ENCODE data around the gene ZNF536. TPM values are rescaled to one million over a fixed set of nuclear protein-coding genes. Genes with fewer than 3 reads are reported as not detected.

Gene ZNF536
- total and polyA plus RNA-seq, 3 donors from 2014 or later = 6.6 to 57.6 (median 35.1) TPM

DNA sequence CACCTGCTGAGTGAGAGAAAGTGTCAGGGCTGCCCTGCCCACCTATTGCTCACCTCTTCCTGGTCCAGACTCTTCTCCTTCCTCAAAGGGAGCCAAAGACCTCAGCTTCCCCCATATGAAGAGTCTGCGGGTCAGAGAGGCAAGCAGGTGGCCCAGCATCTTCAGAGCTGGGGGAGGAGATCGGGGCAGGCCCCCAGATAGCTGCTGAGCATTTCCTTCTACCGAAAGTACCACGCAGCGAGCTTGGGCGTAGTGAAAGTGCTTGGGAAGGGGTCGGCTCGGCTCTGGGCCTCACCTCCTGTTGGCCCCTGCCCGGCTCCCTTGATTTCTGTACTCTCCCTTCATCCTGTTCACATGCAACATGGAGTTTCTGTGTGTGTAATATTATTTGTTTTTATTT, 12.2 kb upstream of the ZNF536 start:
- TF ChIP-seq, protein P1, sequence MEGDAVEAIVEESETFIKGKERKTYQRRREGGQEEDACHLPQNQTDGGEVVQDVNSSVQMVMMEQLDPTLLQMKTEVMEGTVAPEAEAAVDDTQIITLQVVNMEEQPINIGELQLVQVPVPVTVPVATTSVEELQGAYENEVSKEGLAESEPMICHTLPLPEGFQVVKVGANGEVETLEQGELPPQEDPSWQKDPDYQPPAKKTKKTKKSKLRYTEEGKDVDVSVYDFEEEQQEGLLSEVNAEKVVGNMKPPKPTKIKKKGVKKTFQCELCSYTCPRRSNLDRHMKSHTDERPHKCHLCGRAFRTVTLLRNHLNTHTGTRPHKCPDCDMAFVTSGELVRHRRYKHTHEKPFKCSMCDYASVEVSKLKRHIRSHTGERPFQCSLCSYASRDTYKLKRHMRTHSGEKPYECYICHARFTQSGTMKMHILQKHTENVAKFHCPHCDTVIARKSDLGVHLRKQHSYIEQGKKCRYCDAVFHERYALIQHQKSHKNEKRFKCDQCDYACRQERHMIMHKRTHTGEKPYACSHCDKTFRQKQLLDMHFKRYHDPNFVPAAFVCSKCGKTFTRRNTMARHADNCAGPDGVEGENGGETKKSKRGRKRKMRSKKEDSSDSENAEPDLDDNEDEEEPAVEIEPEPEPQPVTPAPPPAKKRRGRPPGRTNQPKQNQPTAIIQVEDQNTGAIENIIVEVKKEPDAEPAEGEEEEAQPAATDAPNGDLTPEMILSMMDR (IDR thresholded peaks at IDR 0.05) = no peak
- no peak for TF ChIP-seq POLR2A (IDR thresholded peaks at IDR 0.05)
- no peak for DNase-seq
- Histone ChIP-seq H3K9me3 (no peaks in the 10 kb centered on the region), H3K4me1 (no peaks in the 10 kb centered on the region), H3K4me3 (no peak overlapping the region), H3K27me3 (no peaks in the 10 kb centered on the region), H3K27ac (no peak overlapping the region), H3K36me3 (ENCODE audit: low read depth, missing control alignments) (no peaks in the 10 kb centered on the region)
- intact Hi-C loops (cut with DNase I; ENCODE audit: low total_unique reads) = no loop called here
- 80 to 84% methylated on average over 9 of the region's 9 CpGs for WGBS, 2 donors

DNA sequence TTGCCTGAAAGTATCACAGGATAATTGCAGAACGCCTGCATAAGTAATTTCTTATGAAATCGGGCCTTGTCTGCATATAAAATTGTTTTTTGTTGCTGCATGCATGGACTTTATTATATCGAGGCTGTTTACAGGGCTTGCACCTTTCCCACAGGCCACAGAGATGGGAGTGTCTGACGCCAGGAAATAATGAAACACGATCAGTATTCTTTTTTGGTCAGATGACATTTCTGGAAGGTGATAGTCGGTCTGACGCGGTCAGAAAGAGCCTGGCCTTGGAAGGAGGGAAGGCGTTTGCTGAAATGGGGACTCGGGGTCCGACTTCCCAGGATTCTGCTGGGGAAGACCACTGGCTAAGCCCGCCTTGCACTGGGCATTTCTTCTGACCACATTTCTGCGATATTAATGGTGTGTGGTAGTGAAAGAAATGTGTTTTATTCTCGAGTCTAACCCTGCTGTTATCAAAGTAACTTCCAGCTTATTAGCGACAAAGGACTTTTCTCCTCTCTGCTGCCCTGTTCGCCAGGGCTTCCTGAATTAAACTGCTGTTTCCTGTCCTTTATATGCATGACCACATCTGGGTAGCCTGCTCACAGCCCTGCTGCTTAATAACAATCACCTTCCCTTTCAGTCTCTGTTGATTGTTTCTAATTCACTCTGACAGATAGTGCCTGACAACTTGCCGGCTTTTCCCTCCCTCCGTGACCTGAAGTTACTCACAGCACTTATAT, 11.6 kb upstream of the ZNF536 start:
- intact Hi-C loops (cut with DNase I; ENCODE audit: low total_unique reads) = no loop called here

DNA sequence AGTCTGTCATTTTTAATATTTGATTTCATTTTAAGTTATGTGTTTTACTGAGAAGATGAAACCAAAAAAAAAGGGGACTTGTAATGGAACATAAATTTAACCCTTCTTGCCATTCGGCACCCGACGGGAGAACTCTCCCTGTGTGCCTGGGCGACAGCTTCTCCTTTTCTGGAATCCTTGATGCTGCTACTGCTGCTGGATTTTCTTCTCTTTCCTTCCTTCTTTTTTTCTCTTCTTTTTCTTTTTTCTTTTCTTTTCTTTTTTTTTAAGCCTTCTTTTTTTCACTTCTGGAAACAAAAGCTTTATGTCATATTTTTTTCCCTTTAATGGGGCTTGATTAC, 11.1 kb upstream of the ZNF536 start:
- H3K9me3 ChIP-seq = no peaks in the 10 kb centered on the region
- no peak overlapping the region for H3K4me3 ChIP-seq
- TF ChIP-seq POLR2A (IDR thresholded peaks at IDR 0.05) = no peak
- TF ChIP-seq, protein P1 (IDR thresholded peaks at IDR 0.05) = no peak
- H3K4me1 ChIP-seq = no peaks in the 10 kb centered on the region
- no peaks in the 10 kb centered on the region for H3K36me3 ChIP-seq (ENCODE audit: low read depth, missing control alignments)
- whole genome bisulfite sequencing, 2 donors = 85 to 90% methylated on average over 4 of the region's 4 CpGs
- H3K27me3 ChIP-seq = no peaks in the 10 kb centered on the region
- H3K27ac ChIP-seq = no peak overlapping the region
- intact Hi-C loops (cut with DNase I; ENCODE audit: low total_unique reads) = no loop called here
- DNase-seq = no peak

More for the DNA sequence above, 11.6 kb upstream of the ZNF536 start:
- Histone ChIP-seq H3K27ac (no peak overlapping the region), H3K4me1 (no peaks in the 10 kb centered on the region), H3K27me3 (no peaks in the 10 kb centered on the region), H3K36me3 (ENCODE audit: low read depth, missing control alignments) (no peaks in the 10 kb centered on the region), H3K4me3 (no peak overlapping the region), H3K9me3 (no peaks in the 10 kb centered on the region)
- WGBS, 2 donors = 63 to 64% methylated on average over 18 of the region's 18 CpGs
- TF ChIP-seq, protein P1 (IDR thresholded peaks at IDR 0.05) = no peak
- TF ChIP-seq POLR2A (IDR thresholded peaks at IDR 0.05) = no peak
- DNase-seq = no peak

DNA sequence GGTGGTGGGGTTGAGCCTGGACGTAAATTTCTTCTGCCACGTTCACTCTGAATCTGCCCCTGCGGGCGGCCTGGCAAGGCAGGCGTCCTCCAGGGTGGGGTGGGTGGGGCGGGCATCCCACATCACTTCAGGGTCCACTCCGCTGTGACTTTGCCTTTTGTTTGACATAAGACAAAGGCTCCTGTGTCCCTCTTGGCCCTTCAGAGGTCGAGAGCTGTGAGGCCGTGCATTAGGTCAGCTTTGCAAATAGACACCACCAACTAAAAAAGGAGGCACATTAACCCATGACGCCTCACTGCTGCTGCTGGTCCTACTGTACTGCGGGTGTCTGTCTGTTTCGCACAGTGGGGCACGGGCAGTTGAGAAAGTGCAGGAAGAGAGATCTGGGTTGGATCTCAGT, 10.5 kb upstream of the ZNF536 start:
- Histone ChIP-seq H3K9me3 (no peaks in the 10 kb centered on the region), H3K4me1 (no peaks in the 10 kb centered on the region), H3K4me3 (no peak overlapping the region), H3K36me3 (ENCODE audit: low read depth, missing control alignments) (no peaks in the 10 kb centered on the region), H3K27ac (no peak overlapping the region), H3K27me3 (no peaks in the 10 kb centered on the region)
- intact Hi-C loops (cut with DNase I; ENCODE audit: low total_unique reads) = no loop called here
- DNase-seq = no peak
- WGBS, 2 donors = 93% methylated on average over 13 of the region's 13 CpGs
- TF ChIP-seq POLR2A (IDR thresholded peaks at IDR 0.05) = no peak
- TF ChIP-seq, protein P1 (IDR thresholded peaks at IDR 0.05) = no peak

DNA sequence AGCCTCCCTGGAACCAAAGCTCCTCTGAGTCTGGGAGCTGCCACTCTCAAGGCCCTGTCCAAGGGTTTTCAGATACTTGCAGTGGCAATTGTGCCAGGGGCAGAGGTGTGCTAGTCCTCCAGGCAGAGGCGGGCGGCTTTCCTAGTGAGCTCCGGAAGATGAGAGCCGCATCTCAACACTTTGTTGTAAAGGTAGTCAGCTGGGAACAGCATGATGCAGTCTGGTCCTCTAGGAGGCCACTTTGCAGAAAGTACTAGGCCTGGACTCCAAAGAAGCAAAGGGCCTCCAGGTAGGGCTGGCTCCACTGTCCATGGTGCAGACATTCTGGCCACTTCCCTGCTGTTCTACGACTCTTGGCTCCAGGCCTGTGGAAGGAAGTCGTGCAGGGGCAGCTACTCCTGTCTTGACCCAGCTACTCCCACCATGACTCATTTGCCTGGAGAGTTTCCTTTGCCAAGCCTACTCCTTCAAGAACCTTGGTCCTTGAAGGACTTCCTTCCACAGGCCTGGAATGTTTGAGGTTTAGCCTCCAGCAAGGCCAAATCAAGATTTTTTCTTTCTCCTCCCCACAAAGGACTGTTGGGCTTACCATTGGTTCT, 9.9 kb upstream of the ZNF536 start:
- no peaks in the 10 kb centered on the region for H3K4me1 ChIP-seq
- H3K9me3 ChIP-seq = no peaks in the 10 kb centered on the region
- no peak overlapping the region for H3K27ac ChIP-seq
- 31 to 74% methylated on average over 2 to 6 of the region's 6 CpGs for WGBS, 2 donors
- H3K27me3 ChIP-seq = no peaks in the 10 kb centered on the region
- TF ChIP-seq, protein P1 (IDR thresholded peaks at IDR 0.05) = no peak
- no peak for TF ChIP-seq POLR2A (IDR thresholded peaks at IDR 0.05)
- H3K36me3 ChIP-seq (ENCODE audit: low read depth, missing control alignments) = no peaks in the 10 kb centered on the region
- intact Hi-C loops (cut with DNase I; ENCODE audit: low total_unique reads) = no loop called here
- no peak for DNase-seq
- H3K4me3 ChIP-seq = no peak overlapping the region
